Measurements from ENCODE around the gene ARL3. TPM values are rescaled to one million over a fixed set of nuclear protein-coding genes. Genes with fewer than 3 reads are reported as not detected.

ARL3 gene
- total RNA-seq, 2 donors from 2014 or later, result 4.8 to 5.6 TPM

- Histone ChIP-seq H3K9ac (ENCODE audit: low read depth in 2 of 2, low read length in 2 of 2) (no peak overlapping the region), H3K9me3 (no peaks in the 10 kb centered on the region), H3K36me3 (no peaks in the 10 kb centered on the region), H3K27me3 (no peaks in the 10 kb centered on the region), H3K27ac (peak overlapping the region; percentile 33), H3K4me3 (no peak overlapping the region), H3K4me1 (peaks cover 4% of the 10 kb centered on the region)
- no peak for TF ChIP-seq CTCF (IDR thresholded peaks at IDR 0.05)
- intact Hi-C loops (cut with DNase I), result no loop called here
- no peak for DNase-seq
Measured at GRCh38 chr10:102630663-102631062, 83.5 kb downstream of the ARL3 start.

GRCh38 chr10:102629661-102630614 is 84.3 kb downstream of the ARL3 start:
- no peak for DNase-seq
- no peak for TF ChIP-seq CTCF (IDR thresholded peaks at IDR 0.05)
- H3K4me3 ChIP-seq, result no peak overlapping the region
- no peaks in the 10 kb centered on the region for H3K27me3 ChIP-seq
- H3K9ac ChIP-seq (ENCODE audit: low read depth in 2 of 2, low read length in 2 of 2), result peak overlapping the region in 1 of 2 donors; percentile 19
- no peaks in the 10 kb centered on the region for H3K36me3 ChIP-seq
- H3K4me1 ChIP-seq, result peaks cover 4% of the 10 kb centered on the region
- peak overlapping the region; percentile 33 for H3K27ac ChIP-seq
- intact Hi-C loops (cut with DNase I), result no loop called here
- H3K9me3 ChIP-seq, result no peaks in the 10 kb centered on the region

- Histone ChIP-seq H3K36me3 (no peaks in the 10 kb centered on the region), H3K4me1 (peaks cover 4% of the 10 kb centered on the region), H3K4me3 (no peak overlapping the region), H3K27ac (peak overlapping the region; percentile 75), H3K27me3 (no peaks in the 10 kb centered on the region), H3K9ac (ENCODE audit: low read depth in 2 of 2, low read length in 2 of 2) (peak overlapping the region in 1 of 2 donors; percentile 43), H3K9me3 (no peaks in the 10 kb centered on the region)
- no peak for DNase-seq
- TF ChIP-seq CTCF (IDR thresholded peaks at IDR 0.05), result no peak
- intact Hi-C loops (cut with DNase I), result no loop called here
Measured at GRCh38 chr10:102628451-102628911, 85.7 kb downstream of the ARL3 start.

- Histone ChIP-seq H3K4me3 (no peak overlapping the region), H3K36me3 (no peaks in the 10 kb centered on the region), H3K9me3 (no peaks in the 10 kb centered on the region), H3K9ac (ENCODE audit: low read depth in 2 of 2, low read length in 2 of 2) (peak overlapping the region; percentile 16 to 43), H3K27me3 (no peaks in the 10 kb centered on the region), H3K4me1 (peaks cover 4% of the 10 kb centered on the region), H3K27ac (peak overlapping the region; percentile 75)
- no peak for DNase-seq
- TF ChIP-seq CTCF (IDR thresholded peaks at IDR 0.05), result no peak
- intact Hi-C loops (cut with DNase I), result no loop called here
Measured at GRCh38 chr10:102627736-102628293, 86.4 kb downstream of the ARL3 start.

GRCh38 chr10:102627291-102627735 is 86.9 kb downstream of the ARL3 start:
- Histone ChIP-seq H3K9me3 (no peaks in the 10 kb centered on the region), H3K27ac (peak overlapping the region; percentile 75), H3K4me1 (peaks cover 4% of the 10 kb centered on the region), H3K27me3 (no peaks in the 10 kb centered on the region), H3K36me3 (no peaks in the 10 kb centered on the region), H3K9ac (ENCODE audit: low read depth in 2 of 2, low read length in 2 of 2) (peak overlapping the region; percentile 16 to 43), H3K4me3 (no peak overlapping the region)
- intact Hi-C loops (cut with DNase I), result no loop called here
- no peak for TF ChIP-seq CTCF (IDR thresholded peaks at IDR 0.05)
- DNase-seq, result no peak

All from colonic mucosa (tissue), 4 donors.